ENCODE measurements around the gene KIAA1755.

Gene KIAA1755, protein sequence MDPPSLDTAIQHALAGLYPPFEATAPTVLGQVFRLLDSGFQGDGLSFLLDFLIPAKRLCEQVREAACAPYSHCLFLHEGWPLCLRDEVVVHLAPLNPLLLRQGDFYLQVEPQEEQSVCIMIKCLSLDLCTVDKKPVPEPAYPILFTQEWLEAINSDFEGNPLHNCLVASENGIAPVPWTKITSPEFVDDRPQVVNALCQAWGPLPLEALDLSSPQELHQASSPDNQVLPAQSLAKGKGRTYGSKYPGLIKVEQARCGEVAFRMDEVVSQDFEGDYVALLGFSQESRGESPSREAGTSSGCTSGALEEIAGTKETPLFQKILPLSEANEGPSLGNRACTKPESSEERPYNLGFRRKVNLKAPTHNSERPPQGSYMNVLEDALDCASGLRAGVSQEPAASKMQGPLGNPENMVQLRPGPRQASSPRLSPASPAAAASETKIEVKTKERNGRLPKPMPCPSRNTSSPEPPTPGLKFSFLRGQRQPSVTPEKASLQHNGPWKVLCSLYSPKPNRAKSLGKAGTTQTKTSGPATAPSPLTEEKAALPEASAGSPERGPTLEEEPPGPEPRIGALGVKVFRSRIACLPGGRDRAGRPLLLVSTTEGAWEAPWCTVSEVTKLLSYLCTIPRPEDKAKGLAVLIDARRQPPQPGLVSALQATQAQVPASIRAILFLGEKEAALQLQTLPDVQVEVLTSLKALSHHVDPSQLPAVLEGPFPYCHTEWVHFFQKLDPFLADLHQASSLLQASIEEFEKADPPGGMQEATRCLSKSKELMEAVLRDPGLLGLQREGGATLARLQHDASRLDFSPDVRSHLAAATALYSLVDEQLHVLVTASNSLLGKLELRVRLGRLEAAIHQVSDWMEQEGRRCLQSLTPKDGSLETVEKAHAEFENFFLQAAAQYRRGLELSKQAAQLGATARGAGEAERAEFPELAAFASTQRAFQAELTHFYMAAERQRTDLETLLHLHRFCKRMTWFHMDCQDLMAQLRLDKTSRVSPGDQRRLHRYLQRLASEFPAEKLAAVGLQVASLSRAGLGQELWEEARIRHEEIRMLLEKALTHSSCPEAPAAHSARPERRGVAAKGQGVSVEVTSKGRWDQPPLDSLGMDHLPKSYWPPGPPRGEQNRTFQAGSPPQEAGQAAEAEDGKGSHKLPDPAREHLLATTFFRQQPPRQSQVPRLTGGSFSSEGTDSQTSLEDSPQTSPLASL

DNA sequence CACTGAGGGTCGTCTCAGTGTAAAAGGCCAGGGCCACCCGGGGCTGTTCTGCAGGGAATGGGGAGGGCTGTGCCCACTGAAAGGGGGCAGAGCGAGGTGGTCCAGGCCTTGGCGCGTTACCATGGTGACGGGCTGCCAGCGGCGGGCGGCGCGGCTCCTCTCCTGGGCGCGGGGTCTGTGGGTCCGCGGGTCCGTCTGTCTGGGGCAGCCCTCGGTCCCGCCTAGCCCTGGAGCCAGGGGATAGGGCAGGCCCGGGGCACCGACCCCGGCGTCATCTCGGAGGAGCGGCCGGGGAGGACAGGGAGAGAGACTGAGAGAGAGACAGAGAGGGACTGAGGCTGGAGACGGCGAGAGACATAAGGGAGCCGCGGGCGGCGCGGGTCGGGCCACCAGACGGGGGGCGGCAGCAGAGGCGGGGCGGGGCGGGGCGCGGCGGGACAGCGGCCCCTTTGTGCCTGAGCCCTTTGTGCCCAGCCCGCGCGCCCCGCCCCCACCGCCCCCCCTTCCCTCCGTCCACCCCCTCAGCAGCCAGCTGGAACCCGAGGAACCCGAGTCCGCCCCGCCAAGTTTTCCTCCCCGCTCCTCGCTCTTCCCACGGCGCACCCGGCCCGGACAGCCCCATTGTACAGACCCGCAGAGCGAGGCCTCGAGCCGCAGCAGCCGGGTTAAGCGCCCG lies at the start of gene KIAA1755:
Gene KIAA1755 (minus strand): TSS at position 358 of the 676 bp plus-strand sequence. CDS start 235 bp downstream, at position 123.
- no peak for DNase-seq

DNA sequence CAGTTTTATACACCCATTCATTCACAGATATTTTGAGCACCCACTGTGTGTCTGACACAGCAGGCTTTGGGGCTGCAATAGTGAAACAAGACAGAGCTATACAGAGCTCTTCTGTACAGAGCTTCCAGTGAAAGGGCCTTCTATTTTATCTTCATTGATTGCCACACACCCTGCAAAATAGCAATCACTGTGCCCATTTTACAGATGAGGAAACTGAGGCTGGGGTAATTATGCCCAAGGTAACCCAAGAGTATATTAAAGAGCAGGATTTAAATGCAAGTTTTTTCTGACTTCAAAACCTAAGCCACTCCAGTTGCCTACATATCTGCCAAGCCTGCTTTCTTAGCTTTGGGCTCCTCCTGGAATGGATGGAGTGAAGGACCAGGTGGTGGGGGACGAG lies 47.9 kb upstream of the KIAA1755 start:
- no peak for DNase-seq

DNA sequence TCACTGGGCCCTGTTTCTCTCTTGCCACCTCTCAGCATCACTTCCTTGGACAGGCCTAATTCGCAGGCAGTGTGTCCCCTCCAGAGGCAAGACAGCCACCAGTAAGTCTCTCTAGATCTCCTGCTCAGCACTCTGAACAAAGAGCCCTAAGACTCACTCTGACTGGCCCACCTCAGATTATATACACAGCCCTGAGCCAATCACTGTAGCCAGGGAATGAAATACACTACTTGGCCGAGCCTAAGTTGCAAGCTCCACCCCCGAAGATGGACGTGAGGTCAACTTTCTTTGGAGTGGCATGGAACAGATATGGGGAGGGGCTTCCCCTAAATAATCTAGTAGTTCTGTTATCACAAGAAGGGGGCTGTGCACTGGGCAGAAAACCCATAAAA lies 47.5 kb upstream of the KIAA1755 start:
- DNase-seq, result no peak

DNA sequence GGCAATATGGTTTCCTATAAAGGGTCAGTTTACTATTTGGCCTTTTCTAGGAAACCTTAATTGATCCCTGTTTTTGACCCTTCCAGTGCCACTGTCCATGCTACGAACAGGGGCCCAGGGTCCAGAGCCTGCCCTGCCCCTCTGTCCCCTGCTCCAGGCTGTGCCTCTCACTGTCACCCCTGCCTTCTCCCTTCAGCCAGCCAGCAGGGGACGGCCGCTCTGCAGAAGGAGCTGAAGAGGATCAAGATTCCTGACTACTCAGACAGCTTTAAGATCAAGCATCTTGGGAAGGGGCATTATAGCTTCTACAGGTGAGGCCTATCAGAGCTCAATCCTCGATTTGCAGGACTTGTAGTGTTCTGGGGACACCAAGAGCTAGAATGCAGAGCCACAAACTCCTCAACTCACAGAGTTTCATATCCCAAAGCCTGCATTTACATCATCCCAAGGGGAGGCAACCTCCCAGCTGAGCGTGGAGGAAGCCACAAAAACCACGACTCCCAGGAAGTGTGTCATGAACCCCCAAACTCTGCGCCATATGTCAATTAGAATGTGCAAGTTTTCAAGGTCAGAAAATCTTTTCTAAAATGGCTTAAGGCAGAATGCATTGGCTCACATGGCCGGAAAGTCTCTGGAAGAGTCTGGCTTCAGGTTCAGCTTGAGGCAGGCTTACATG lies 47.0 kb upstream of the KIAA1755 start:
- peak; percentile 56 for DNase-seq

DNA sequence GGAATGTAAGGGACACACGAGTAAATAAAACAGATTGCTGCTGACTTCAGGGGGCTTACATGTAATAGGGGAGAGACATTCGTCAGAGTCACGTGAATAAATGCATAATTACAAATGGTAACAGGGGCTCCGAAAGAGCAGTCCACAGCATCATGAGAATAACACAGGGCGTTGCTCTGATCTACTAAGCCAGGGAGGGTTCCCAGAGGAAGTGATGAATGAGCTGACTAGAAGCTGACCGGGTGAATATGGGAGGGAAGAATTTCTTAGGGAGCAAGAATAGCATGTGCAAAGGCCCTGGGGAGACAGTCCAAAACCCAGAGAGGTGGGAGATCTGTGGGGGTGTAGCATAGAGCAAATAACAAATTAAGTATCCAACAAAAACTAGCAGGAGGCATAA lies 45.8 kb upstream of the KIAA1755 start:
- DNase-seq, result no peak

DNA sequence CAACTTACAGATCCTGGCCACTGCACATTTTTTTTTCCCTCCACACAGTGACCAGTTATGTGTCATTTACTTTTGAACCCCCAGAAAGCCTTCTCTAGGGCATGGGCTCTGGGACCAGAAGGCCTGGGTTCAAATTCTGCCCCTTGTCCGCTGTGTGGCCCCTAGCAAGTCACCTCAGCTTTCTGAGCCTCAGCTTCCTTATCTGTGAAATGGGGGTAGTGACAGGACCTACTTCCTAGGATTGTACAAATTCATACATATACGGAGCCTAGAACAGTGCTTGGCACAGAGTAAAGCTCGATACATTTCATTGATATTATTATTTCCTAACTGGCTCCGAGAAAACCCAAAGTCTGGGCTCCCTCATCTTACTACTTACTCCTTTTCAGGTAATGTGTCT lies 45.0 kb upstream of the KIAA1755 start:
- no peak for DNase-seq

DNA sequence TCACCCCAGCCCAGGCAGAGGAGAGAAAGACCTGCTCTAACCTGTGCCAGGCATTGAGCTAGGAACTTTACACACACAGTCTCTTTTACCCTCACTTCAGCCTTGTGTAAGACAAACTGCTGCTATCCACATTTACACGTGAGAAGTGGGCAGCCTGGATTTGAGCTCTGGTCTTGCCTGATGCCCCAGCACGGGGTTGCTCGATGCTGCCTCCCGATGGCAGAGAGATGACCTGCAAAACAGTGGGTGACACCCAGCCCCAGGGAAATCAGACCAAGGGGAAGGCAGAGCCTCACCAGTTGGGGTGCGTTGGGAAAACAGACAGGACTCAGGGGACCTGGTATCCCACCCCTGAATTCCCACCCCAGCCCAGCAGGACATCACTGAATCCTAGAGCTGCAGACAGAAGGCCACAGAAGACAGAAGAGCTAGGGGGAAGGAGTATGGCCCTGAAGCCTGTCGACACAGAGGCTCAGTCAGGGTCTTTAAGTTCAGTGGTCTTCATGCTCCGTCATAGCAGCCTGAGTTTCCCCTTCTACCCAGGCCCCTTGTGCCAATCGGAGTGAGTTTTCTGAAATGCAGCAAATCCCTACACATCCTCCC lies 44.4 kb upstream of the KIAA1755 start:
- DNase-seq, result no peak

DNA sequence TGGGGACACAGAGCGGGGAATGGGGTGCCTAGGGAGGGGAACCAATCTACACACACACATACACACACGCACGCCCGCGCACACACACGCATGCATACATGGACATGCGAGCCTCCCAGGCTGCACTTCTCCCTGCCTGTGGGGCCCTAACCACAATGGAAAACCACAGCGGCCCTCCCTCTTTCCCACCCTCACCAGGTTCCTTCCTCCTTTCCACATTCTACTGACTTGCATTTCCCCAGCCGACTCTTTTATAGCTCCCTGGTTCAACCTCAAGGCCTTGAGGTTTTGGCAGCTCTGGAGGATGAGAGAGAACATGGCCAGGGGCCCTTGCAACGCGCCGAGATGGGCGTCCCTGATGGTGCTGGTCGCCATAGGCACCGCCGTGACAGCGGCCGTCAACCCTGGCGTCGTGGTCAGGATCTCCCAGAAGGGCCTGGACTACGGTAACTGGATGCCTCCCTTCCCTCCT lies 43.4 kb upstream of the KIAA1755 start, which contains the start of gene BPI:
Gene BPI (plus strand): TSS at position 249 of the 472 bp plus-strand sequence. CDS start 68 bp downstream, at position 317.
- DNase-seq, result no peak

DNA sequence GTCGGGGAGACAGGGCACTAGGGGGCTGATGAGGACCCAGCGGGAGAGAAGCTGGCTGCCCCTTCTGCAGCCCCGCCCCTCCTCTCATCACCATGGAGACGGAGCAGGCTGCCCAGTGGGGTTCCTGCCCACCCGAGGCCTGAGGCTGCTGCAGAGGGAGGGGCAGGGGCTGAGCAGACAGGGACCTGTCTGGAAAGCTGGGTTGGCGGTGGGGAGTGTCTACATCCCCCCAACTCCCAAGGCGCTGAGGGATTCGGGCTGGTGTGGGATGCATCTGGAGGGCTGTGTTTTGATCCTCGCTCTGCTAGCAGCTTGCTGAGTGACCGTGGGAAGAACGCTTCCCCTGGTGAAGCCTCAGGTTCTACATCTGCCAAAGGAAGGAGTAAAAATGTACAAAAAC lies 42.3 kb upstream of the KIAA1755 start:
- DNase-seq, result no peak

DNA sequence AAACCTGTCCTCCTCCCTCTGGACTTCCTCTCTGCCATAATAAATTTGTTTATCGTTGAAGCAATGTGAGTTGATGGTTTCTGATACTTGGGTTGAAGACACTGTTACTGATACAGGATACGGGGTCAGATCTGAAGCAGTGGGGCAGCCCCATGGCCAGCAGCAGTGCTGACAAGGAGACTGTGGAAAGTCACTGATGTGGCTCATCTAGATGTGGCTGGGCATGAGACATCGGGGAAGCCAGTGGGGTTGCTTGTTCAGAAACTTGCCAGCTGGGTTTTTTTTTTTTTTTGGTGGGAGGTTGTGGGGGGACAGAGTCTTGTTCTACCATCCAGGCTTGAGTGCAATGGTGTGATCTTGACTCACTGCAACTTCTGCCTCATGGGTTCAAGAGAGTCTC lies 40.8 kb upstream of the KIAA1755 start:
- DNase-seq, result no peak

DNA sequence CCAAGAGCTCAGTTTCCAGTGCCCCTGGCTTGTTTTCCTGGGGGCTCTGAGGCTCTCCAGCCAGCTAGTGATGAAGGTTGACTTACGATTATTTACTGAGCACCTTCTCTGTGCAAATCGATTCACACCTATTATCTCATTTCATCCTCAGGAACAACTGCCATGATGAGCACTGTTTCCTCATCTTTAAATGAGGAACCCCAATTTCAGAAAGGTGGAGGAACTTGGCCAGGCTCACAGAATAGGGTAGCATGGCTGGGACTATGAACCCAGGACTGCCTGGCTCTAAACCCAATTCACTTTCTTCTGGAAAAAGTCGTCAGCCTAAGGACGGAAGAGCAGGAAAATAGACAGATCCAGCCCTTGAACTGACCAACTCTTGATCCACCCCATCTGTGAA lies 39.9 kb upstream of the KIAA1755 start:
- no peak for DNase-seq

DNA sequence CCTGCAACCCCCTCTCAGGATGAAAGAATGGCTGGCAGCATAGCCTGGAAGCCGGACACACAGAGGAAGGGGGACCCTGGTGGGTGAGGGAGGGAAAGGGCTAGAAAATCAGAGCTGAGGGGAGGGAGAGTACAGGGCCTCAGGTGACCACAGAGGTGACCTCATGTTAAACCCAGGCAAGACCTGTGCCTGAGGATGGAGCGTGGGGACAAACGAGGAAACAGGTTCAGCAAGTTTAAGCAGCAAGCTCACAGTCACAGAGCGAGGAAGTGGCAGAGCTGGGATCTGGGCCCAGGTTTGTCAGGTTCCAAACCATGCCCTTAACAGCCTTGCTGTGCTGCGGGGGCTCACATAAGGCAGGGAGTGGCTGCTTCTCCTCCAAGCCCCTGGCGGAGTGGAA lies 39.4 kb upstream of the KIAA1755 start:
- DNase-seq, result no peak

DNA sequence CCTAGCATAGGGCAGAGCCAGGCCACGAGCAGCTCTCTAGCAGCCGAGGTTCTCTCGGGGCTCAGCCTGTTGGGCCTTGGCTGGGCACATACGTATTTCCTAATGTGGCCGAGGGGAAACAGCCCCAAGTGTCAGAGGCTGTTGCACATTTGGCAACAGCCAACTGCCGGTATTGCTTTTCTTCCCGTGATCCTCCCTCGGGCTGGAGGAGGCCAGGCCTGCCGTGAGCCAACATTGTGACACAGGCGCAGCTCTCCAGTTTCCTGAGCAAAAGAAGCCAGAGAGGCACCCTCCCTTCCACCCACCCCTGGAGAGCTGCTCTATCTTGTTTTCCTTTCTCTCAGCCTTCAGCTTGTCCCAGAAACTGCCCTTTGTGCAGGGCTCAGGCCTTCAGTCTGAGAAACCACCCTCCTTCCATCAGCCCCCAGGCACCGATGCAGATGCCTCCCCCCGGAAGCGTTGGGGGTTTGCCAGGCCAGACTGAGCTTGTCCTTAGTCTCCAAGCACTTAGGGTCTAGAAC lies 38.3 kb upstream of the KIAA1755 start:
- no peak for DNase-seq

DNA sequence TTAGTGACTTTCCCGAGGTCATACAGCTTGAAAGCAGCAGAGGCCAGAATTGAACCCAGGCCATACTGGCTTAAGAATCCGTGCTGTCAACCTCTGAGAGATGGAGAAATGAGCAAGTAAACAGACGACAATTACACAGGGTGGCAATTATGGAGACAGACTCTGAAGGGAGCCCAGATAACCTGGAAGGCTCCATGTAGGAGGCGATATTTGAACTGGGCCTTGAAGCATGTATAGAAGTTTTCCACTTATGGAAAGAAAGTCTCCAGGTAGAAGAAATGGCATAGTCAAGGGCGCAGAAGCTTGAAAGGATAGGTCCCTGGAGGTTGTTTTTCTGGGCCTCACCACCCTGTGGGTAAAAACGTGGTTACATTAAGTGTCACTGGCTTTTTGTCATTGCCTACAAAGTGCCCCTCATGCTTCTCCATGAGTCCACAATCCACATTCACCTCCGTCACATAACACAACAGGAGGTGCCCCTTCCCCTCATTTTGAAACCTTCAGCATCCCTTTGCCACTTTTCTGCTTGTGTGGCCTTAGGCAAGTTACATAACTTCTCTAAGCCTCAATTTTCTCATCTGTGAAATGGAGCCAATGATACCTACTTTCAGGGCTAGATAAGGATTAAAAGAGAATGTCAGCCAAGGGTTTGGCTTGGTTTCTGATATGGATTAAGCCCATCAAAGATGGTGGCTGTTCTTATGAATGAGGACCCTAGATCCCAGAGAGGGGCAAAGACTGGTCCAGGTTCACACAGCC lies 37.6 kb upstream of the KIAA1755 start:
- DNase-seq, result no peak

DNA sequence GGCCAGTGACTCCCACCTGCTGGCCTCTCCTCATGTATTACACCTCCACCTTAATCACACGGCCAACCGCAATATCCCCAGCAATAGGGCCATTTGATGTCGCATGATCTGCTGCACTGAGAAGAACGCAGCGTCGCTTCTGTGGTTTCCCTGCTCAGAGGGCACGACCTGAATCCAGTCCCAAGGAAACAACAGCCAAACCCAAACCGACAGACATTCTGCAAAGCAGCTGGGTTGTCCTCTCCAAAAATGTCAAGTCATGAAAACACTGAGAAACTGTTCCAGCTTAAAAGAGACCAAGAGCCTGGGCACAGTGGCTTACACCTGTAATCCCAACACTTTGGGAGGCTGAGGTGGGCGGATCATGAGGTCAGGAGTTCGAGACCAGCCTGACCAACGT lies 35.9 kb upstream of the KIAA1755 start:
- DNase-seq, result no peak

DNA sequence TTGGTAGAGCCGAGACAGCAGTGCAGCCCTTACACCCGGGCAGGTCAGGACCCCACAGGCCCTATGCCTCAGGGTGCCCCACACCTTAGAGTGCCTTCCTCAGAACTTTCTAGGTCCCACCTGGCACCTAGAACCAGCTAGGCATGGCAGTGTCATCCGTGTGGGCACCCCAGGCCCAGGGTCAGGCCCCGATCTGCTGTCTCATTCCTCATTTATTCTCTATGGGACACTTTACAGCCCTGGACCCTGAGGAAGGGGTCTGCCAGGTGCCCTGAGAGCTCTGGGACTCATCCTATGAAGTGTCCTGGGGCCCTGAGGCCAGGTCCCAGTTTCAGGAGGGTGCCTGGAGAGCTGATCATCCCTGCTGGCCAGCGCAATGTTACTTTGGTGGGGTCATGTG lies 35.3 kb upstream of the KIAA1755 start:
- DNase-seq, result no peak

DNA sequence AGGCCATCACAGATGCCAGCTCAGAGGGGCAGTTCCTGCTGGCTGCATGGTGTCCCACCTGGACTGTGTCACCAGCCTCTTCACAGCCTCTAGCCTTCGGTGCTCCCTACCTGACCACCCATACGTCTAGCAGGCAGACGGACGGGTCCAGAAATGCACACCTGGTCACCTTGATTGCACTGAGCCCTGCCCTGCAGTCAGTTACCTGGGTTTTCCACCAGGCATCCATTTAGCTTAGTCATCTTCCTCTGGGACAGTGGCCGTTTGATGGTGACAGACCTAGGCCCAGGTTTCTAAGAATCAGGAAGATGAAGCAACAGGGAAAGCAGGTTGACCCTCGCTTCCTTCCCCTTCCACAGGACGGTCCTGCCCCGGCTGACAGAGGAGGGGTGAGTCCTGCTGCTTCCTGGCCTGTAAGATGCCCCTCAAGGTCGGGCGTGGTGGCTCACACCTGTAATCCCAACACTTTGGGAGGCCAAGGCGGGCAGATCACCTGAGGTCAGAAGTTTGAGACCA lies 33.6 kb upstream of the KIAA1755 start:
- no peak for DNase-seq

DNA sequence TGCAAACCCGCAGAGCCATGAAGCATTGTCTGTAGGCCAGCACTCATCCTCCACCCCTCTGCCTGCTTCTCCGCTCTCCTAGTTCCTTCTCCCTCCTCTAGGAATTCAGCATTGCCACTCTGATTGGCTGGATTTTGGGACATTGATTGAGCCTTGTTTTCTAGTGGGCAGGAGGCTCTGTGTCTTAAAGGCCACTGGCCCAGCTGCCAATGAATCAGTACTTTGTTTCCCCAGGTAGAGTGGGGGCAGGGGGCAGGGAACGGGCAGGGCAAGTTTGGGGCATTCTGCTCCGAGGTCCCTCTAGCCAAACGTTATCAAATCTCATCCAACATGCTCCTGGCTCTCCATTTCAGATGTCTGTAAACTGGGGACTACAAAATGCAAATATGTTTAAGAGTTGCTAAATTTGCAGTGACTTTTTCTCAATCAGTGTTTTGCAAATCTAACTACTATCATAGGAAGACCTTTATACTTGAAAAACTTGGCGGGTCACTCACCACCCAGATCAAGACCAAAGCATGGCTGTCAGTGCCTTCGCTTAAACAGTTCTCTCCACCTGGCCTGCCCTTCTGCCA lies 33.0 kb upstream of the KIAA1755 start:
- no peak for DNase-seq

DNA sequence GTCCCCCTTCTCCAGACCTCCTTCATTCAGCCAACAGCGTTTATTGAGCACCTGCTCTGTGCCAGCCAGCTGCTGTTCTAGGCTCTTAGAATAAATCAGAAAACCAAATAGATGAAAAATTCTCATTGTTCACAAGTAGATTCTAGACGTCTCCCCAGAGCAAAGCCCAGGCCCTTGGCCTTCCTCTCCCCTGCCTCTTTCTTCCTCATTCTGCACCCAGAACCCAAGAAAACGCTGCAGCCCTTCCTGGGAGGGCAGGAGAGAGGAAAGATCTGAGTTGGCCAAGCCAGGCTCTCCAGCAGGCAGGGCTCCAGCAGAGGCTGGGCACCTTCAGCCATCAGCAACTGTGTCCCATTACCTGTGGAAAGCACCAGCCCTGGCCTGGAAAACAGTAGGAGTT lies 31.4 kb upstream of the KIAA1755 start:
- no peak for DNase-seq
